GM19035 (cell line): ENCODE data around the gene HDAC5.

ENCODE experiments used
- ATAC-seq: cut with Tn5 transposase; IDR thresholded peaks from one replicate; pipeline ENCODE4 v1.9.1; 2021; ENCODE audit not compliant: unreplicated experiment

Gene HDAC5

DNA sequence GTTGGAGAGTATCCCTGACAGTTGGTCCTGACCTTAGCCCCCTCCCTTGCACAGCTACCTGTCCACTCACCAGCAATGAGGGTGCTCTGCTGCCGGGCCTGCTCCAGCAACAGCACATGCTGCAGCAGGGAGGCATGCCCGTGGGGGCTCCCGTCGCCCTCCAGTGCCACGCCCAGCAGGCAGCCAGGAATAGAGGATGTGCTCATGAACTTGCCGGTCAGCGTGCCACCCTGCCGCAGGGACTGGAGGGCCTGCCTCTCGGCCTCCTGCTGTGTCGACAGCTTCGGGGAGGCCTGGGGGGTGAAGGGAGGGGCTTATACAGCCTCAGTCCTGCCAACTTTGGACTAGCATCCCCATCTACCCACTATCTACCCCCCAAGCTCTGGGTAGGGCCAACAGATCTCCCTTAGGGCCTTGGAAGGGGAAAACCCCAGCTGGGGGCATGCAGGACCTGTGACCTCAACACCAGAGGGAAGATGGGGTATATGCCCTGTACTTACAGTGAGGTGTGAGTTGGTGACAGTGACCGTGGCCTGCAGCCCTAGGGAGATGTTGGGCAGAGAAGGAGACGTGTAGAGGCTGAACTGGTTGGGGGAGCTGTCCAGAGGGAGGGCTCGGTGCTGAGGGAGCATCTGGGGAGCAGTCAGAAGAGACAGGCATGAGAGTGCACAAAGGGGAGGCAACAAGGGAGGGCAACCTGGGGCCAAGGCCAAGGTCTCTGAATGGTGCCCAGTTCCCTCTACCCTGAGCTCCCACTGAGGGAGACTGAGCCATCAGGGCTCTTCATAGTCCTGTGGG is 32.0 kb downstream of the HDAC5 start:
- no peak for ATAC-seq

DNA sequence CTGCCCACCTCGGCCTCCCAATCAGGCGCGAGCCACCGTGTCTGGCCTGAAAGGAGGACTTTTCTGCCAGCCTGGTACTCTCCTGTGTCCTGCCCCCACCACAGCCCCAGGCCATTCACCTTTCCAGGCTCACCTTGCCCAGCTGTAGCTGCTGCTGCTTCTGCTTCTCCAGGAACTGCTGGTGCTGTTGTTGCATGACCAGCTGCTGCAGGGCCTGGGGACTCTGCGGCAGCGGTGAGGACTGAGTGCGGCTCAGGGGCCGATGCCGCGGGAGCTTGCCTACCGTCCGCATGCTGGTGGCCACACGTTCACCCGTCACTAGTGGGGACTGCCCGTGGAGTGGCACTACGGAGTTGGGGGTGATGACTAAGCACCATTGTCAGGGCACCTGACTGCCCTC is 35.2 kb downstream of the HDAC5 start:
- ATAC-seq: no peak

DNA sequence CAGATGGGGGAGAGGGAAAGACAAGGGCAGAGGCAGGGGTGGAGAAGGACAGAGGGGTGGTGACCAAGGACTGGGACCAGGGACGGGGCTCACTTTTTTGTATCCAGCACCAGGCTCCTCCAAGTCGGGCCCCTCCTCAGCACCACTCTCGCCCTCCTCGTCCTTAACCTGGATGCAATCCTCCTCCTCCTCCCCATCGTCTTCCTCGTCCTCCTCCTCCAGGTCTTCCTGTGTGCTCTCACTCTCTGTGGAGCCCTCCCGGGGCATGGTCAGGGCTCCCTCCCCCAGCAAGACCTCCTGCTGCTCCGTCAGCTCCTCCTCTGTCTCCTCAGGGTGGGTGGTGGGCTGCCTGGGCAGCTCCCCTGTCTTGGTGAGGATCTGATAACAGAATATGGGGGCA is 36.1 kb downstream of the HDAC5 start:
- ATAC-seq: no peak

DNA sequence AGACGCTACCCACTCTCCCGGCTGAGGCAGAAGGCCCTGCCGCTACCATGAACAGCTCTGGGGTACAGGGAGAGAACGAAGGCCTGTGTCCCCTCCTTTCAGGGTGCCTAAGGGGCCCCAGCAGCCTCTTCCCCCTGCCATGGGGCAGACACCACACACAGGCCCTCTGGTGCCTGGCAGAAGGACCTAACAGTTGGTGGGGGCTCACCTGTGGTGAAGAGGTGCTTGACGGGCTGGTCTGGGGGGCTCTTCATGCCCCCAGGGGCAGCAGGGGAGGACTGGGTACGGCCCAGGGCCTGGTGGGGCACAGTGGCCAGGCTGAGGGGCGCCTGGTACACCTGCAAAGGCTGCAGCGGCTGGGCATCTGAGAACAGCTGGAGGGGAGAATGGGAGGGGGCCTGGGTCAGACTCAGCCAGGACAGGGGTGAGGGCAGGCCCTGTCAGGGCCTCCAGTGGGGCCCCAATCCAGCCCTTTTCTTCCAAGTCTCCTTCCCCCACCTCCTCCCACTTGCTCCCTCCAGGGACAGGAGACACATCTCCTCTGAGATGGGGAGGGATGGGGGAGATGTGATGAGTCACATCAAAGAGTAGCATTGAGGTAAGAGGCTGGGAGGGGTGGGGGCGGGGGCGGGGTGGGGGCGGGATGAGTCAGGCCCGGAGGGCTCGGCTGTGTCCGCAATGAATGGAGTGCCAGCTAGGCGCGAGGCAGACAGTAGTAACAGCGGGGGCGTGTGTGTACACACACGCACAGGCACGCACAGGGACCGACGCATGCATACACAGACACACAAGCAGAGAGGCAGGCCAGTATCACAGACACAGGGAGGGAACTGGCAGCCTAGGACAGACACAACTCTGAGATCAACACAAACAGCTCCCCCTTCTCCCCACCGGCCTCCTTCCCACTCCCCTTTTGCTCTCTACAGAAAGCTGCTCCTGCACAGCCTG is 36.8 kb downstream of the HDAC5 start:
- no peak for ATAC-seq

DNA sequence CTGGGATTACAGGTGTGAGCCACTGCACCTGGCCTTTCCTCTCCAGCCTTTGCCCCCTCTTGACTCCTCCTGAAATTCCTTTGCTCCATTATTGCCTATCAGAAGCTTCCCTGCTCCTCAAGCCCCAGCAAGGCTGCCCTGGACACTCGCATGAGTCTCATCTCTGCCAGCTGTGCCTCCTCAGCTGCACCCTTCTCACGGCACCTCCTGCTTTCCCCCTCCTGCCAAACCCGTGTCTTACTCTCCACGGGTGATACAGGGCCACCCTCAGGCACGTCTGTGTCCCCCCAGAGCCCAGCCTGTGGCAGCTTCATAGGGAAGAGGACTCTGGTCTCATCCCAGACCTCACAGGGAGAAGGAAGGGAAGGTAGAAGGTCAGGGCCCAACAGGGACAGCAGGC is 37.5 kb downstream of the HDAC5 start:
- no peak for ATAC-seq

DNA sequence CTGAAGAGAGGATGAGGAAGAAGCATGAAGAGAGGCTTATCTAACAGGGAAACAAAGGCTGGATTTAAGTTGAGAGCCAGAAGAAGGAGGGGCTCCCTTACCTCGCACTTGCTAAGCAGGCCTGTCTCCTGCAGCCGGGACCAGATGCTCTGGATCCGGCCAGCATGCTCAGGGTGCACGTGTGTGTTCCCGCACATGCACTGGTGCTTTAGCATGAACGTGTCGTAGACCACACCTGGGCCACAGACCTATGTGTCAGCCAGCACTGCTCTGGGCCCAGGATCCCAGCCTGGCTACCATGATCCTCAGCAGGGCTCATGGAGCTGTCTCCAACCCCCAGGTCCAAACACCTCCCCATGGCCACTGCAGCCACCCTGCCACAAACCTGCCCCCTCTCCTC is 38.5 kb downstream of the HDAC5 start:
- no peak for ATAC-seq

DNA sequence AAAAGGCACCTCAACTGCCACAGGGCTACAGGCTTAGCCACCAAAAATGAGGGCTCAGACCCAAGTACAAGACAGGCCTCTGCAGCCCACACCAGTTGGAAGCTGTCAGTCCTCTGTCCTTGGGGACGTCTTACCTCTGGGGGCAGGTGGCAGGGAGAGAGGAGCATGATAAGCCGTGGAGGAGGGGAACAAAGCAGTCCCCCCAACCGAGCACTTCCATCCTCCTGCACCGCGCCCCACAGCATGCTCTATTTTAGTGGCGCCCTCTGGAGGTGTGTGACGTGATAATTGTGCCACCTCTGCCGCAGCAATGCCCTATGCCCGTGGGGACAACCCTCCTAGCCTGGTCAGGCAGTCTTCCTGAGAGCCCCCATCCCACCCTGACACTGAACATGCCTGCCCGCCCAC is 39.3 kb downstream of the HDAC5 start:
- ATAC-seq: no peak

DNA sequence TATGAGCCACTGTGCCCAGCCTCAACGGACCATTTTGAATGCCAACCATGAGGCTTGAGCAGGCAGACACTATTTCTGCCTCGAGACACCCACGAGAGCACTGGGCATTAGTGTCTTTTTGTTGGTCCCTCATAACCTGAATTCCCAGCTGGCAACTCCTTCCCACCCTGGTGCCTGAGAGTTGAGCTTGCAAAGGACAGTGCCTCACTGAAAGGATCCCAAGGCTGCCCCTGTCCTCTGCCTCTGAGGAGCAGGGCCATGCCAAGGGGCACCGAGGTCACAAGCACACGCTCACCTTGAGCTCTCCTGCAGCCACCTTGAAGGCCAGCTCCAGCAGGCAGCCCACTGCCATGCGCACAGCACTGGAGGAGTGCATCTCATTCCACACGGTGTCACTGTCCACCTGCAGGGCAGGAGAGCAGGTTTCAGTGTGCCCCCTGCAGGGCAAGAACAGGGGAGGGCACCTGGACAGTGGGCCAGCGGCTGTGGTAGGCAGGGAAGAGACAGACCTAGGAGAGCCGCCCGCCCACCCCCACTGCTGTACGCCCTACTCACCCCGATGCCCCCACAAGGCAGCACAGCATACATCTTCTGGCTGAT is 40.1 kb downstream of the HDAC5 start:
- no peak for ATAC-seq

DNA sequence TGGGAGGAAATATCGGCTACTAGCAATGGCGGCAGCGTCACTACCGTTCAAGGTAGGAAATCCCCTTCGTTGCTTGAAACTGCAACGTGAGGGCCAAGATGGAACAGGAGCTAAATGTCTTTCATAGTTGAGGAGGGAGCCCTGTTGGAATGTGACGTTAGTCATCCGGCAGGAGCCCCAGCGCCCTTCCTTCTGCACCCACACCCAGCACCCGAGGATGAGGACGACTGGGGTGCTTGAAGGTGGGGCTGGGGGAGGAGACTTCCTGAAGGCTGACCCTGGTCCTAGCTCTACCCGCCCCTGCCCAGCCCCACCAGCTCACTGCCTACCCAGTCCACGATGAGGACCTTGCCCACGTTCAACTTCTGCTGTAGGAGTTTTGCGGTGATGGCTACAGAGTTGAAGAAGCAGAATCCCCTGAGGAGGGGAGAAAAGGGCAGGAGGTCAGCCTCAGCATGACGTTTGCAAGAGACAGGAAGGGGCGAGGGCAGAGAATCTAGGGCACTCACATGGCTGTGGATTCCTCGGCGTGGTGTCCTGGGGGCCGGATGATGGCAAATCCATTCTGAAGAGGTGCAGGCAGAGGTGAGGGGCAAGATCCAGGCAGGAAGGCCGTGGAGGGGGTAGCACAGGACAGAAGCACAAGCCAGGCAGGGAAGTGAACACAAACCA is 41.0 kb downstream of the HDAC5 start:
- ATAC-seq: no peak

DNA sequence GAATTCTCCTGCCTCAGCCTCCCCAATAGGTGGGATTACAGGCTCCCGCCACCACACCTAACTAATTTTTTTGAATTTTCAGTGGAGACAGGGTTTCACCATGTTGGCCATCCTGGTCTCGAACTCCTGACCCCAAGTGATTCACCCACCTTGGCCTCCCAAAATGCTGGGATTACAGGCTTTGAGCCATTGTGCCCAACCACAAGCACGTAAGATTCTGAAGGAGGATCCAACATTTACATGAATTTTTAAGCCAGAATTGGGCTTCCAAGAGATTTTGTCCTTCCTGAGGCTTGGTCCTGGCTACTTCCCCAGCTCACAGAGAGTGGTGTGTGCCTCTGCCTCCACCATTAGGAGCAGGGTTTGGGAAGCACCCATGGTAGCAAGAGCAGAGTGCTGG is 41.8 kb downstream of the HDAC5 start:
- ATAC-seq: no peak

DNA sequence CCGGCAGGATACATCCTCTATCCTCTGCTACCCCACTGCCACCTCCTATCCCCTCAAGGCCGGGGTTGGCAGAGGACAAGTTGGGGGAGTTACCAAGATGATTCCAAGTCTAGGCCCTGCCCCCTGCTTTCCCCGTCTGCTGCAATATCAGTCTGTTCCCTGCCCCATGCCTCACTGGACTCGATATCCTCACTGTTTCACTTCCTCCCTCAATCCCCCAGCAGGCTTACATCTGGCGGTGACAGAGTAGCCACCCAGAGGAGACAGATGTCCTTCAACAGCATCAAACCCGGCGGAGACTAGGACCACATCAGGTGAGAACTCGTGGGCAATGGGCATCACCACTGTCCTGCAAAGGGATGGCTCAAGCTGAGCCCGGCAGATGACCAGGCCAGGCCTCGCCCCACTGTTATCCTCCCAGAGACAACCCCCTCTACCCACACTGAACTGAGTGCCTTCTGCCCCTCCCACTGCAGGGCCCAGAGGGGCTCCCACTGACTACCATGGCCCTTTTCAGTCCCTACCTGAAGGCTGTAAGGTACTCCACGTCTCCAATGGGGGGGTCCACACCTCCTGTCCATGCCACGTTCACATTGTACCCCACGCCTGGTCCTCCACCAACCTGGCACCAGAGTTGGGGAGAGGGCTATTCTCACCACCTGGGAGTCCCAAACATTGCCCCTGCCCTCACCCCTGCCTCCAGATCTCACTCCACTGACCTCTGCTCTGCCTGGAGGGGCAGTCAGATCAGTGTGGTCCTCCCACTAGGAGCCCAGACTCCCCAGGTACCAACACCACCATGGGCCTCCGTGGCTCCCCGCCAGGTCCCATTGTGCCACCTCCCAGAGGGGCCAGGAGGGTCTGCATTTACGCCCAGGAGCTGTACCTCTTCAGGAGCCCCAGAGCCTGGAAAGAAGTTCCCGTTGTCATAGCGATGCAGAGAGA is 43.3 kb downstream of the HDAC5 start:
- ATAC-seq: no peak

DNA sequence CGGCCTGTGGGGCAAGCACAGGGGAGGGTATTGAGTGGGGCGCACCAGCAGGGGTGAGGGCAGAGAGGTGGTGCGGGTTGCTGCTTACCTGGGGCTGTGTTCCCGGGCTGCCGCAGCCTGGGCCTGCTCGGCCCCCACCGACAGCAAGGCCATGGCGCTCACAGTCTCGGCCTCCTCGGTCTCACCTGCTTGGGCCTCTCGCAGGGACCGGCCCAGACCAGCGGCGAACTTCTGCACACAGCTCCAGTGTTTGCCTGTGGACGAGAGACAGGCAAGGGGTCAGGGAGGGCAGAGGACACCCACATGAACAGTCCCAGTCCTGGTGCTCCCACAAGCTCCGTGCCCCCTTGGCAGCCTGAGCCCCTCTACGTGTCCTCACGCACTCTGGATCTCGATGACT is 45.0 kb downstream of the HDAC5 start:
- no peak for ATAC-seq

DNA sequence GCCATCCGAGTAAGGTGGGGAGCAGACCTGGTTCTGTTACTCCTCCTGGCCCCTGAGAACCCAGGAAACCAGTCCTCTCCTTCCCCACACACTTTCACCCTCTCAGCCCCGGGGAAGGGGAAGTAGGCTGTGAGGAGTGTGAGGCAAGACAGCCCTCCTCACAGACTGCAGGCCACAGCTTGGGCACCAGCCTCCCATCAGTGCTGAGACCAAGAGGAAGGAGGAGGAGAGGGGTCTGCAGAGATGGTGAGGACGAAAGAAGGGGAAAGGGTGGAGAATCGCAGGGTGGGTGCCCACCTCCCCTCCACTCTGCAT is 45.9 kb downstream of the HDAC5 start:
- ATAC-seq: no peak

DNA sequence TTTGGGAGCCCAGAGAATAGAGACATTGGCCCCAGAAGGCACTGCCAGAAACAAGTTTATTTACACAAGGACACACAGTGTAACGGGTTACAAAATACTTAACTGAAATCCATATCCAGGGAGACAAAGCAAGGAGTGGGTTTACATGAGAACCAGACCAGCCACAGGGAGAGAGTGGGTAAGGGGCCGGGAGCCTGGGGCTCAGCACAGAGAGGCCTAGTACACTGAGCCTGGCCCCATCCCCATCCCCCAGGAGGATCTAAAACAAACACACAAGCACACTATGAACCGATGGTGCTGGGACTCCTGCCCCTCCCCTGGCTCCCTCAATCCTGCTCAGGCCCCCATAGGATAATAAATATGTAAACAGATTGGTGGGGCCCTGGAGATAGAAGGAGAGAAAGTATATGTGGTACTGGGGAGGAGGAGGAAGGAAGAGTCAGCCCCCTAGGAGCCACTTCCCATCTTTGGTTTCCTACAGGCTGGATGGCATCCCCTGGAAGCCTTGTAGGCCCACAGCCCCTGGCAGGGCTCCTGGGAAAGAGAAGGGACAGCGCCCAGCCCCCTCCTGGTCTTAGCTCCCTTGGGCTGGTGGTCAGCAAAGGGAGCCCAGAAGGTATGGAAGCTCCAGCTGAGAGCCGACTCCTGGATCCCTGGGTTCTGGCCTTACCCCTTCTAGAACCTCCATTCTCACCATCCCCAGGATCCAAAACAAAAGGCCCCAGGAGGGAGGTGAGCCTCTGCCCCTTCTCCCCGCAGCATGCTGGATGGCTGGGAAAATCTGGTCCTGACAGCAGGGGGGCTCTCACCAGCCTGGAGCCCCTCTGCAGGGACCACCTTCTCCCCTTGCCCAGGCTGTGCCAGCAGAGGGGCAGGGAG is 46.5 kb downstream of the HDAC5 start:
- ATAC-seq: no peak

DNA sequence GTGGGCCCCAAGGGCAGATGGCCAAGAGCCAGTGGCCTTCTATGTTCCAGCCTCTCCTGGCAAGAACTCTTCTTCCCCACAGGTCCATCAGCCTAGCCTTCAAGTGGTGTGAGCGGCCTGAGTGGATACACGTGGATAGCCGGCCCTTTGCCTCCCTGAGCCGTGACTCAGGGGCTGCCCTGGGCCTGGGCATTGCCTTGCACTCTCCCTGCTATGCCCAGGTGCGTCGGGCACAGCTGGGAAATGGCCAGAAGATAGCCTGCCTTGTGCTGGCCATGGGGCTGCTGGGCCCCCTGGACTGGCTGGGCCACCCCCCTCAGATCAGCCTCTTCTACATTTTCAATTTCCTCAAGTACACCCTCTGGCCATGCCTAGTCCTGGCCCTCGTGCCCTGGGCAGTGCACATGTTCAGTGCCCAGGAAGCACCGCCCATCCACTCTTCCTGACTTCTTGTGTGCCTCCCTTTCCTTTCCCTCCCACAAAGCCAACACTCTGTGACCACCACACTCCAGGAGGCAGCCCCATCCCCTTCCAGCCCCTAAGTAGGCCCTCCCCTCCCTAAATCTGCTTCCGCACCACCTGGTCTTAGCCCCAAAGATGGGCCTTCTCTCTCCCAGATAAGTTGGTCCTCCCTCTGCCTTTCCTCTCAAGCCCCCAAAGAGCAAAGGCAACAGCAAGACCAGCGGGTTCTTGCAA is 47.7 kb downstream of the HDAC5 start:
- ATAC-seq: no peak

DNA sequence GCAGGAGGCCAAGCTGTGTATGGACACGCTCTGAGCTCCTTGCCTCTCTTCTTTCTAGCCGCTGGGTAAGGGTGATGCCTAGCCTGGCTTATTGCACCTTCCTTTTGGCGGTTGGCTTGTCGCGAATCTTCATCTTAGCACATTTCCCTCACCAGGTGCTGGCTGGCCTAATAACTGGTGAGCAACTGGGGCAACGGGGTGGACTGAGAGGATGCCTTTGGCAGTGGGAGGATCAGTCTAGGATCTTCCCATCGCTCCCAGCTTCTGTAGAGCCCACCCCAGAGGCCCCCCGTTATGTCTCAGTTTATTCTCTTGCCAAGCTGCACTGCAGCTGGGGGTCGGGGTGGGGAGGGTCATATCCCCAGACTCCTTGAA is 48.5 kb downstream of the HDAC5 start:
- no peak for ATAC-seq

DNA sequence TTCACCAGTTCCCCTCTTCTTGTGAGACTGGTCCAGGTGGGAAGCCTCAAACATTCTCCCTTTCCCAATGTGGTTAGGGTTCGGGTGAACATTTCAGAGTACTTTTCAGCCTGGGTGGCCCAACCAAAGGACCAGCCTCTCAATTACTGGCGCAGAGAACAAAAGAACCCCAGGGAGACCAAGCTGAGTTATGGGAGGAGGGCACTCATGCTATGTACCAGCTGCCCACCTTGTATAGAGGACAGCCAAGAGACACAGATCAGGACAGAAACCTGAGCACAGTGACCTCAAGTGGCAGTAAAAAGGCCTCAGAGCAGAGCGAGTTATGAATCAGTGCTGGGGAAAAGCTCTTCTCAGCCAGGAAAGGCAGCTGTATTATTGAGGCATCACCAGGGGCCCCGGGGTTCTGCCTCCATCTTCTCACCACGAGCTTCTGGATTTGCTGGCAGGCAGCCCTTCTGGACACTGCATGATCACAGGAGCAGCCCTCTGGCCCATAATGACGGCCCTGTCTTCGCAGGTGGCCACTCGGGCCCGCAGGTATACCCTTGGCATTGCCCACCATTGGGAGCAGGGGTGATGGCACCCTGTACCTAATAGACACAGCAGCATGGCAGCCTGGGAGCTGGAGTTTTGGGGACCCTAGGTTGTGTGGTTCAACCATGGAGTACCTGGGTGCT is 49.1 kb downstream of the HDAC5 start:
- ATAC-seq: no peak

DNA sequence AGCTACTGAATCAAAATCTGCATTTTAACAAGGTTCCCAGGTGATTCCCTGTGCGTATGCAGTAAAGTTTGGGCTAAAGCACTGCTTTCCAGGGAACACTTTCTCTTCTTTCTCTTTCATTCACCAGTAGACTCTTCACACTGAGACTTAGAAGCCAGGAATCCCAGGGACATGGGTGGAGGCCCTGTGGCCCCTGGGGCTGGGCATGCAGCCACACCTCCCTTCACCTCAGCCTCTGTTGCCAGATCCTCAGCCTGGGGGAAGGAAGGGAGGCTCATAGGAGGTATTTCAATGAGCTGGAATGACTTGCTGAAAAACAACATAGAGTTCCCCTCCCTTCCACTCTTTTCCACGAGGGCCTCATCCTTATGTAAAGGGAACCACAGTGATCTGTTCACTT is 51.7 kb downstream of the HDAC5 start:
- ATAC-seq: no peak
